Stimulated activated CD4-positive, alpha-beta T cell treated with anti-CD3 and anti-CD28 coated beads, Interleukin-12 subunit alpha, Interleukin-12 subunit beta, amount 100 ng/mL, for 4 hours (primary cell): ENCODE data around the gene UBXN7.
A peak's percentile ranks its signal among the peaks of the same experiment; 100 is the strongest.
"Not testable (repeated sequence)": the region's sequence is repeated elsewhere in the genome, so short reads cannot be mapped to it uniquely, and the experiment has no call there.

Source experiments
- DNase-seq: peaks from one replicate; pipeline ENCODE4 v3.0.0-alpha.2; 2020

UBXN7 gene

DNA sequence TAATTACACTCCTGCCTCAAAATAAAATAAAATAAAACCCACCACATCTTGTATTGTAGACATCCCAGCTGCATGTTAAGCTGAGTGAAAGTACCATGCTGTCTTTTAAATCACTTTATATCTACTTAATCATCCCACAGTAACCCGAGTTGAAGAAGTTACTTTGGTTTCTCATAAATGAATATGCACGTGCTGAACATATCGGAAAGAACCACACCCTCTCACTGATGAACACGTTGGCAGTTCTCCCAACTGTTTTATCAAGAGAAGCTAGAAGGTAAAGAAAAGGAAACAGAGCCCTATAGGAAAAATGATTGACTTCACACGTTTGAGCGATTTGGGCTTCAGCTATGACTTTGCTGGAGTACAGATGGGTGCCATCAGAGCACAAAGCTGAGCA is 78.1 kb downstream of the UBXN7 start:
- DNase-seq = no peak

GRCh38 chr3:196351541-196351940 is 80.7 kb downstream of the UBXN7 start:
- DNase-seq = no peak

DNA sequence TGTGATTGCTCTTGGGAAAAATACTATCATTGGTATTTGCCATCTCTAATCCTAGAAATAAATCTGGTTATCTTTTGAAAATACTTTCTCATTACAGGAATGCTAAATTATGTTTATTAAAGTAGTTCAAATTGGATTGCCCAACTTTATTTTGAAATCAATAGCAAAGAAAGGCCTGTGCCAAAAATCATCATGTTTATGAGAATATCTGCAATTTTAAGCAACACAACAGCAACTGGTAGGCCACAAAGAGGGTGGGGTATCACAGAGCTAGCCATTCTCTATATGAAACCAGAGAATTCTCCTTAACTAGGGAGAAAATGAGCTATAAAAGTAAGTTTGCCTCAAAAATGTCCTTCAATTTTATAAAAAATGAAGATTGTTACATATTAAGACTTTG is 82.2 kb downstream of the UBXN7 start:
- DNase-seq = no peak

- DNase-seq = no peak
Observed at GRCh38 chr3:196348698-196349097, 83.5 kb downstream of the UBXN7 start.

- no peak for DNase-seq
Observed at GRCh38 chr3:196344663-196345062, 87.6 kb downstream of the UBXN7 start.

DNA sequence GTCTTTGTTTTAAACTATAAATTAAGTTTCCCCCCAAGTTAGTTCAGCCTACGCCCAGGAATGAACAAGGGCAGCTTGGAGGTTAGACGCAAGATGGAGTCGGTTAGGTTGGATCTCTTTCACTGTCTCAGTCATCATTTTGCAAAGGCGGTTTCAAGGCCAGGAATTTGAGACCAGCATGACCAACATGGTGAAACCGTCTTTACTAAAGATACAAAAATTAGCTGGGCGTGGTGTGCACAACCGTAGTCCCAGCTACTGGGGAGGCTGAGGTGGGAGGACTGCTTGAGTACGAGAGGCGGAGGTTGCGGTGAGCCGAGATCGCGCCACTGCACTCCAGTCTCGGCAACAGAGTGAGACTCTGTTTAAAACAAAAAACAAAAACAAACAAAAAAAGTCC is 88.3 kb downstream of the UBXN7 start:
- not testable (repeated sequence) for DNase-seq

- DNase-seq = no peak
Observed at GRCh38 chr3:196341137-196341536, 91.1 kb downstream of the UBXN7 start.

DNA sequence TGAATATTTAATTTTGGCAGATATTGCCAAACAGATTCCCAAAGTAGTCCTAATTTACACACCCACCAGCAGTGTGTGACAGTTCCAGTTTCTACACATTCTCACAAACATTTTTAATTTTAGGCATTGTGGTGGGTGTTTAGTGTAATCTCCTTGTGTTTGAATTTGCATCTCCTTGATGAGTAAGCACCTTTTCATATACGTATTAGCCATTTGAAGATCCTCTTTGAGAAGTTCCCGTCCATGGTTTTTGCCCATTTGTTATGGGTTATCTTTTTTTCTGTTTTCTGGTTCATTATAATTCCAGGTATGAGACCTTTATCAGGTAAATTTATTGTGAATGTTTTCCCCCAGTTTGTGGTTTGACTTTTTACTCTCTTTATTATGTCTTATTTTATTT is 91.8 kb downstream of the UBXN7 start:
- DNase-seq = no peak

- no peak for DNase-seq
Observed at GRCh38 chr3:196339493-196340254, 92.6 kb downstream of the UBXN7 start.

- no peak for DNase-seq
Observed at GRCh38 chr3:196339044-196339443, 93.2 kb downstream of the UBXN7 start.

GRCh38 chr3:196336319-196337145 is 95.7 kb downstream of the UBXN7 start:
- no peak for DNase-seq

DNA sequence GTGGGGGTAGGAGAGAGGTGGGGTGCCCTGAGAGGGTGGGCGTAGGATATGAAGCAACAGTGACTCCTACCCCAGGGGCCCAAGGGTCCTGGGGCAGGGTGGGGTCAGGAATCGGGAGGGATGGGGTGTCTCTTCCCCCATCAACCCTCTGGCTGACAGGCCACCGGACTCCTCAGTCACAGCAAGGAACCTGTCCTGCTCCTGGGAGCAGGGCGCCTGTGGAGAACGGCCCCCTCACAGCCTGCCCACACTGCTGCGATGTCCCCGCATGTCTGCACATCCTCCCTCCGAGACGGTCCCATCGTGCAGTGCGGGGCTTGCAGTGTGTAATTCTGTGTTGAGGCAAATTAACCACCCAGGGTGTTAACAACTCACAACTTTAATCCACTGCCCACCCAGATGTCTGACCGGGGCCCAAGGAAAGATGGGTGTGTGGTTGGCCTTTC is 96.7 kb downstream of the UBXN7 start:
- DNase-seq = no peak

DNA sequence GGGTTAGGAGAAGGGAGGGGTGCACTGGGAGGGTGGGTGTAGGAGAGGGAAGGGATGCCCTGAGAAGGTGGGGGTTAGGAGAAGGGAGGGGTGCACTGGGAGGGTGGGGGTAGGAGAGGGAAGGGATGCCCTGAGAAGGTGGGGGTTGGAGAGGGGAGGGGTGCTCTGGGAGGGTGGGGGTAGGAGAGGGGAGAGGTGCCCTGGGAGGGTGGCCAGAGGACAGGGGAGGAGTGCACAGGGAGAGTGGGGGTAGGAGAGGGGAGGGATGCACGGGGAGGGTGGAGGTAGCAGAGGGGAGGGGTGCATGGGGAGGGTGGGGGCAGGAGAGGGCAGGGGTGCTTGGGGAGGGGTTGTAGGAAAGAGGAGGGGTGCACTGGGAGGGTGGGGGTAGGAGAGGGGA is 97.2 kb downstream of the UBXN7 start:
- DNase-seq = no peak

- DNase-seq = no peak
Observed at GRCh38 chr3:196332168-196332567, 100.1 kb downstream of the UBXN7 start.

DNA sequence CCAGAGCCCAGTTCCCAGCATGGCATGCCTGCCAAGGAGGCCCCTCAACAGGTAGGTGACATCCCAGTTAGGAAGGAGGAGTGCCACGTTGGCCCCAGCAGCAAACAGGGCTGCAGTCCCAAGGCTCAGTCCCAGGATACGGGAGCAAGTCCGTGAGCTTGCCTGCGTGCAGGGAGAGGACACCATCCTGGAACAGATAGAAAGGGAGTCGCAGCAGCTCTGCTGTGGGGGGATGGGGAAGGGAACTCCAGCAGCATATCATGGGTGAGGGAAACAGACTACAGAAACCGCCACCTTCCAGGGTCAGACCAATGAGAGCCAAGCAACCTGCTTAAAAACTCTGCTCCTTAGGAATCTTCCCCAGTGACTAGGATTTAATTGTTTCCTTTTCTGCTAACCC is 104.8 kb downstream of the UBXN7 start:
- no peak for DNase-seq

- DNase-seq = no peak
Observed at GRCh38 chr3:196326936-196327335, 105.3 kb downstream of the UBXN7 start.

GRCh38 chr3:196323691-196324090 is 108.5 kb downstream of the UBXN7 start:
- no peak for DNase-seq

- DNase-seq = no peak
Observed at GRCh38 chr3:196323016-196323415, 109.2 kb downstream of the UBXN7 start.

- no peak for DNase-seq
Observed at GRCh38 chr3:196321162-196321561, 111.1 kb downstream of the UBXN7 start.

GRCh38 chr3:196320137-196320536 is 112.1 kb downstream of the UBXN7 start:
- no peak for DNase-seq

GRCh38 chr3:196317687-196318467 is 114.3 kb downstream of the UBXN7 start, which contains the start of gene DYNLT2B:
Gene DYNLT2B (minus strand): TSS chr3:196318240. CDS start chr3:196318152, 88 bp downstream.
- peak; percentile 83 for DNase-seq

- not testable (repeated sequence) for DNase-seq
Observed at GRCh38 chr3:196316799-196317686, 115.2 kb downstream of the UBXN7 start.
